ENCODE data around the gene ZSCAN10. TPM values are rescaled to one million over a fixed set of nuclear protein-coding genes. Genes with fewer than 3 reads are reported as not detected.

The ZSCAN10 gene
- total RNA-seq, 1 donor from 2014 or later = 0.10 TPM

GRCh38 chr16:3134338-3135125 is 35.4 kb upstream of the ZSCAN10 start, which contains the start of gene ZNF213:
TSS of gene ZNF213 (plus strand) at chr16:3135029. CDS start at chr16:3137281, 2,252 bp downstream.
- ATAC-seq = peak; percentile 92
- peak; percentile 97 for DNase-seq (ENCODE audit: low spot score)

GRCh38 chr16:3133844-3134243 is 34.8 kb upstream of the ZSCAN10 start:
- DNase-seq (ENCODE audit: low spot score) = no peak
- no peak for ATAC-seq

DNA sequence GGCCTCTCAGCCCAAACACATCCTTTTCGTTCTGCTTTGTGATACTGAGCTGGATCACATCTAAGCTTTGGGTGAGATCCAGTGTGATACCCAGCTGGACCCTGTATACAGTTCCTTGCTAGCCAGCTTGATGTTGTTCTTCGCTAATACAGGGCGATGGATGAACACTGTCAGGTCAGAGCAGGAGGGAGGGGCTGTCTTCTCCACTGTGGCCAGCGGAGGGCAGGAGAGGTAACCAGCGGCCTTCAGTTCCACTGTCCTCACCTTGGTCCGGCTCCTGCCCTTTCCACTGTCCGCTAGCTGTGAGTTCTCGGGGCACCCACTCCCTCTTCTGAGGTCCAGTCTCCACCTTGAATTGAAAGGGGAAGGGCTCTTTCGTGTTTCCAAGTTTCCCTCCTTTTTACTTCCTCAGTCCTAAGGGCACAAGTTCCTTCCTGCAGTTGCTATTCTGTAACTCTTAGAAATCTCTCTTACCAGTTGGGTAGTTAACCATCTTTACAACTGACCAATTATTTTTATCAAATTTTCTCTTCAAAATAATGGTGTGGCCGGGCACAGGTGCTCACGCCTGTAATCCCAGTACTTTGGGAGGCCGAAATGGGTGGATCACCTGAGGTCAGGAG is 32.8 kb upstream of the ZSCAN10 start:
- ATAC-seq = peak; percentile 41
- no peak for DNase-seq (ENCODE audit: low spot score)

DNA sequence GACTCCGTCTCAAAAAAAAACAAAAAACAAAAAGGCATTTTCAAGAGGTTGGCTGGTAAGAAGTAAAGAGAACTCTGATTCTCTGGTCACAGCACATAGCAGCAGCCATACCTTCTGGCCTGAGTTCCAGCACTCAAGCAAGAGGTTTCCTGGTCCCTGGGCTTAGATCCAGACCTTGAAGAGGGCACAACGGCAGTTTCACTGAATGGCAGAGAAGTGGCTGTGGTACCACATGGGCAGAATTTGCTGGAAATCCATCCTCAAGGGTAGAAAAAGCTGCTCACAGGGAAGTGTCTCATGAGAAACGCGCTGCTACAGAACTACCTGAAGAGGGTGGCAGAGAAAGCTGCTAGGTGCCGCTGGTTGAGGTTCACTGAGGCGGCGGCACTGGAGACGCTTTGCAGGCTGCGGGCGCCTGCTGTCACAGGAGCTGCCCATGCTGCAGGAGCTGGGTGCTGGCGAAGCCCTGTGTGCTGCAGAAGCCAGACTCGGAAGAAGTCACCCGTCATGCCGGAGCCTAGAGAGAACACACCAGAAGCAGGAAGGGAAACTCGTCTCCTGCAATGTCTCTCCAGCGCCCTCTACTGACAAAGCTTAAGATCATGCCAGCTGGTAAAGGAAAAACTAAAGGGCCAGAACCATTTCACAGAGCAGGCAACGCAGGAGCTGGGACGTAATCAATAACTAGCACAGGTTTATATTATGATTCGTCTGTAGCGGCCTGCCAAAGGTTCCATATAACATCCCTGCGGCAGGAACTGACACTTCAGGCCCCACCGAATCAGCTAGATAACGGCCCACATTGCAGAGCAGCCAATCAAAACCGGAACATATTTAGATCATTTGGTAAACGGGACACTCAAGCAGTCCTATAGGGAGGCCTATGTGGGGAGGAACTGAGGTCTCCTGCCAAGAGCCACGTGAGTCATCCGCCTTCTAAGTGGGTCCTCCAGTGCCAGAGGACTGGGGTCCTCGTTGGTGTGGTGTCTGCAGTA is 30.3 kb upstream of the ZSCAN10 start:
- DNase-seq (ENCODE audit: low spot score) (peak; percentile 74), ATAC-seq (peak; percentile 87)

DNA sequence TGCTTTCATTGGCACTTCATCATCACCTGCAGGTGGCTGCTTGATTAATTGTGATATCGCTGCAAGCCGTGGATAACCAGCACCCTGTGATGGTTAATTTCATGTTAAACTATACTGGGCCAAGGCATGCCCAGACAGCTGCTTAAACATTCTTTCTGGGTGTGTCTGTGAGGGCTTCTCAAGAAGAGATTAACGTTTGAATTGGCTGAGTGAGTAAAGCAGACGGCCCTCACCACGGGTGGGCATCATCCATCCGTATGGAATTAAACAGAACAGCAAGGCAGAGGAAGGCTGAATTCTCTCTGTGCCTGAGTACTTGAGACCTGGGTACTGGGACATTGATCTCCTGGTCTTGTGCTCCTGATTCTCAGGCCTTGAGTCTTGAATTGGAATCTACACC is 28.7 kb upstream of the ZSCAN10 start:
- ATAC-seq (no peak), DNase-seq (ENCODE audit: low spot score) (no peak)

- peak; percentile 96 for DNase-seq (ENCODE audit: low spot score)
- ATAC-seq = peak; percentile 97
Measured at GRCh38 chr16:3123986-3124886, 25.1 kb upstream of the ZSCAN10 start.

- DNase-seq (ENCODE audit: low spot score) (no peak), ATAC-seq (no peak)
Measured at GRCh38 chr16:3122926-3123570, 24.0 kb upstream of the ZSCAN10 start.

DNA sequence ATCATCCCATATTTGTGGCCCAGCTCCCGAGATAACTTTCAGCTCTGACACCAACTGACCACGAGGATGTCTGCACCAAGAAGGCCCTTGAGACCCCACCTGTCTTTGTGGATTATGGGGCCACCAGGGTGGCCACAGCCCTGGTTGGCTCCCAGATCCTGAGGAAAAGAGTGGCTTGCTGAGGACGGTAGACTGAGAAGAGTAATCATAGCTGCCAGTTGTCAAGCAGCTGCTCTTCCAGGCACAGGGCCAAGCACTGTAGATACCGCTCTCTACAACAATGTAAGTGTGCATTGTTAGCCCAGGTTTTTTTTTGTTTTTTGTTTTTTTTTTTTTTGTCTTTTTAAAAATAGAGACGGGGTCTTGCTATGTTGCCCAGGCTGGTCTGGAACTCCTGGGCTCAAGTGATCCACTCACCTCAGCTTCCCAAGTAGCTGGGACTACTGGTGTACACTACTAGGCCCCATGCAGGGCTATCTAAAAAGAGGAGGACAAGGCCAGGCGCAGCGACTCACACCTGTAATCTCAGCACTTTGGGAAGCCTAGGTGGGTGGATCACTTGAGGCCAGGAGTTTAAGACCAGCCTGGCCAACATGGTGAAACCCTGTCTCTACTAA is 22.9 kb upstream of the ZSCAN10 start:
- ATAC-seq (no peak), DNase-seq (ENCODE audit: low spot score) (no peak)

GRCh38 chr16:3120435-3120834 is 21.3 kb upstream of the ZSCAN10 start:
- ATAC-seq (no peak), DNase-seq (ENCODE audit: low spot score) (no peak)

DNA sequence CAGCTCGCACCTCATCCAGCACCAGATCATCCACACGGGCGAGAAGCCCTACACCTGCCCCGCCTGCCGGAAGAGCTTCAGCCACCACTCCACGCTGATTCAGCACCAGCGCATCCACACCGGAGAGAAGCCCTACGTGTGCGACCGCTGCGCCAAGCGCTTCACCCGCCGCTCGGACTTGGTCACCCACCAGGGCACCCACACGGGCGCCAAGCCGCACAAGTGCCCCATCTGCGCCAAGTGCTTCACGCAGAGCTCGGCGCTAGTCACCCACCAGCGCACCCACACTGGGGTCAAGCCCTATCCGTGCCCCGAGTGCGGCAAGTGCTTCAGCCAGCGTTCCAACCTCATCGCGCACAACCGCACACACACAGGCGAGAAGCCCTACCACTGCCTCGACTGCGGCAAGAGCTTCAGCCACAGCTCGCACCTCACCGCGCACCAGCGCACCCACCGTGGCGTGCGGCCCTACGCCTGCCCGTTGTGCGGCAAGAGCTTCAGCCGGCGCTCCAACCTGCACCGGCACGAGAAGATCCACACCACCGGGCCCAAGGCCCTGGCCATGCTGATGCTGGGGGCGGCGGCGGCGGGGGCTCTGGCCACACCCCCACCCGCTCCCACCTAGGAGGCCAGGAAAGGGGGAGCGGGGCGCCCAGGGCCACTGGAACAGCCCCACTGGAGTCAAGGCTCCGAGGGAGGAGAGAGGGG is 20.8 kb upstream of the ZSCAN10 start:
- no peak for ATAC-seq
- DNase-seq (ENCODE audit: low spot score) = no peak

DNA sequence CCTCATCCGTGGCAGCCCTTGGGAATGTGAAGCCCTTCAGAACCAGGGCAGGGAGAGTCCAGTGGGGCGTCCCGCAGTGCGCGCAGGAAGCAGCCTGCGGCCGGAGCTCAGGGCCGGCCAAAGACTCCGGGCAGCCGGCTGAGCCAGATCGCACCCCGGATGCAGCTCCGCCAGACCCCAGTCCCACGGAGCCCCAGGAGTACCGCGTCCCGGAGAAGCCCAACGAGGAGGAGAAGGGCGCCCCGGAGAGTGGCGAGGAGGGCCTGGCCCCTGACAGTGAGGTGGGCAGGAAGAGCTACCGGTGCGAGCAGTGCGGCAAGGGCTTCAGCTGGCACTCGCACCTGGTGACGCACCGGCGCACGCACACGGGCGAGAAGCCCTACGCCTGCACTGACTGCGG is 20.2 kb upstream of the ZSCAN10 start:
- ATAC-seq = no peak
- no peak for DNase-seq (ENCODE audit: low spot score)

GRCh38 chr16:3118846-3119245 is 19.8 kb upstream of the ZSCAN10 start:
- ATAC-seq = no peak
- DNase-seq (ENCODE audit: low spot score) = no peak

GRCh38 chr16:3118204-3118790 is 19.2 kb upstream of the ZSCAN10 start:
- ATAC-seq (no peak), DNase-seq (ENCODE audit: low spot score) (no peak)

DNA sequence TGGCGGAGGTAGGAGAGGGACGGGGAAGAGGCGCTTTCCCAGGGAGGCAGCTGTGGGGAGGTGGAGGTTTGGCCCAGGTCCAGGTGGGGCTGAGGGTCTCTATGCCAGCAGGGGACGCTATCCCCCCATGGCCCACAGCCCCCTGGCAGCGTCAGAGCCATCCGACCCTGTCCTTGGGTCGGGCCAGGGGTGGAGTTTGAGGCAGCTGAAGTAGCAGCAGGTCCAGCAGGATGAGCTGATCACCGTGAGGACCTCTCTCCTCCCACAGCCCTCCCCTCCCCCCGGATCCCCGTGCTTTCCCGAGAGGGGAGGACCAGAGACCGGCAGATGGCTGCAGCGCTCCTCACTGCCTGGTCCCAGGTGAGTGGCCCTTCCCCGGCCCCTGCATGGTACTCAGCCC is 16.5 kb upstream of the ZSCAN10 start:
- ATAC-seq = no peak
- no peak for DNase-seq (ENCODE audit: low spot score)

- no peak for DNase-seq (ENCODE audit: low spot score)
Measured at GRCh38 chr16:3115003-3115402, 15.9 kb upstream of the ZSCAN10 start.

DNA sequence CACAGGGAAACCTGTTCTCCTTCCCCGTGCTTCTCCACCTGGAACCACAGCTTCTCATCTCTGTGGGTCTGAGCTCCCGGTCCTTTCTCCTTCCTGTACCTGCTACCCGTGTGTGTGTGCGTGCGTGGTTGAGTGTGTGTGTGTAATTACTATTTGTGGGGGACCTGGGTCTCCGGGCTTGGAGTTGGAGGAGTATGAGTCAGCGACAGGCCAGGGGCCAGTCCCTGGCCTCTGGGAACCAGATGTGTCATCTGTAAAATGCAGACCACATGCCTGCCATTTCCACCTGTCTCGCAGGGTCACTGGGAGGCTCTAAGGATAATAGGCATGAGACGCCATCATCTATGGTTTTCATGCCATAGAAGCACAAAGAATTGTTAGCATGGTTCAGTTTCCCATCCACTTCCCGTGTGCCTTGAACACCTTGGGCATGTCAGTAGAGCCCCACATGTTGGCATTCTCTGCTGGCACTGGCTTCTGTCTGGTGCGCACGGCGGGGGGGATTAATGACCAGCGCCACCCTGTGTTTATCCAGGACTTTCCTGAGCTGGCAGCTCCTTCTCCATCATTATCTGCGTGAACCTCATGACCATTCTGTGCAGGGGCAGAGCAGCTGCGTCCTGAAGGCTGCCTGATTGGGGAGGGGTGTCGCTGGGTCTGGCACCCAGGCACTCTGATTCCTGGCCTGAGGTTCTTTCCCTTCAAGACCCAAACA is 14.8 kb upstream of the ZSCAN10 start:
- DNase-seq (ENCODE audit: low spot score) (no peak), ATAC-seq (no peak)

More at GRCh38 chr16:3115003-3115402, 15.9 kb upstream of the ZSCAN10 start:
- no peak for ATAC-seq

DNA sequence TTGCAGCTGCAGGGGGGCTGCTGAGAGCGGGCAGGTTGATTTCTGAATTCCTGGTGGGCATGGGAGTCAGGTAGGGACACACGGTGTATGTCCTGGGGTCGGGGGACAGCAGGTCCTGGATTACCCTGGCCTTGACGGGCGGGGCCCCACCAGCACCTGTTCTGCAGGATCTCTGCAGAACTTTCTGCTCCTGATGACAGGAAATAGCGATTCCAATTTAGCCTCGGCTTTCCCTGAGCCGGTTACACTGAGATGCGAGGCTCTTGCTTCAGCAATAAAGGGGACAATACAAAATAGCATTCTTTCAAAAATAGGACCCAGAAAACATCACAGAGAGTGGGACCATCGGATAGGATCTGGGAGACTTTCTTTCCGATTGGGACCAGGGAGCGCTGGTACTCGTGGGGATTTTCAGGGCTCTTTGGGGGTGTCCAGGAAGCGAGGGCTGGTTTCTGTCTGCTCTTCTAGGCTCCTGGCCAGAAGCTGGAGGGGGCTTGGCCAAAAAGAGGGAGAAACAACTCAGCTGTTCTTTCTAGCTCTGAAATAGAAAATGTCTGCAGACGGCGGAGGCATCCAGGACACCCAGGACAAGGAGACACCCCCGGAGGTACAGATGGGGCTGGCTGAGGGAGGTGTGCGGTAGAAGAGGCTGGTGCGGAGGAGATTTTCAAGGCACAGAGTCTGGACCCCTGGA is 13.9 kb upstream of the ZSCAN10 start:
- ATAC-seq (peak; percentile 7), DNase-seq (ENCODE audit: low spot score) (no peak)
